ENCODE data around the gene ADAMTS2.

ADAMTS2 gene

DNA sequence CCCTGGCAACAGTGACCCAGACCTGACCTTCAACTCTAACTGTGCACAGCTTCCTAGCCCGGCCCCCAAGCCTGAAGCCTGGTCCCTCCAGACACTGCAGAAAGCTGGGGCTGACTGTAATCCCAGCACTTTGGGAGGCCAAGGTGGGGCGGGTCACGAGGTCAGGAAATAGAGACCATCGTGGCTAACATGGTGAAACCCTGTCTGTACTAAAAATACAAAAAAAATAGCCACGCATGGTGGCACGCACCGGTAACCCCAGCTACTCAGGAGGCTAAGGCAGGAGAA is 35.9 kb downstream of the ADAMTS2 start:
- no CpG with 5 or more reads among the region's 7 CpGs for WGBS (ENCODE audit: extremely low coverage, insufficient coverage, insufficient read length)

DNA sequence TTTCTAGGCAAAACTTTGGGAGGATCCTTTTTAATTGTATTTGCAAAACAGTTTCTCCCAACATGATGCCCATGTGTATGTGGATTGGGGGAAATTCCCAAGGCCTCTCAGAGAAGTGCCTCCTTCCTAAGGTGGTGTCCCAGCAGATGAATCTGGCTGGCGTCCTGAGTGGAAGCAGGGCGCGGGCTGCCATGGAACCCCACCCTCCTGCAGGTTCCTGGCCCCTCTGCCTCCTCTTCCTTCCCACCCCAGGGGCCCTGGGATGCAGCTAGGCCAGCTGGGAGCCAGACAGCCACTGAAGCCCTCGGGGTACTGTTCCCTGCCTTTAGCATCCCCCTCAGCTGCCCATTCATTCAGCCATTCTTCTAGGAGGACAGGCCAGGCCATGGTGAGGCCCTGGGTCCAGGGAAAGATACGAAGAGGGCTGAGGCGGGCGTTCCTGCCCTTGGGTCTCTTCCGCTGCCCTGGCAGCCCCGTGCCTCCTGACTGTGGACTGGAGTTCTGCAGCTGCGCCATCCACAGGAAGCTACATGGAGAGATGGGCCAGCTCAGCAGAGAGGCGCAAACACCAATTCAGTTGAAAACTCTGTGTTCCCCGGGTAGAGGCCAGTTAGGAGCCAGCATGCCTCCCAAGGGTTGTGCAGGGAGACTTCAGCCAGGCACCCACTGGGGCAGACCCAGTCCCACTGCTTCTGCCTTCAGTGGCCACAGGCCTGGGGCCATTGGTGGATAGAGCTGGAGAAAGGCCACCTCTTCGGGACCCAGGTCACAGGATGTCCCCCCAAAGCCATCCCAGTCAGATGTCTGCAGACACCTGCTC is 36.5 kb downstream of the ADAMTS2 start:
- no CpG with 5 or more reads among the region's 13 CpGs for WGBS (ENCODE audit: extremely low coverage, insufficient coverage, insufficient read length)
- no peak overlapping the region for H2BK5ac ChIP-seq (ENCODE audit: low read depth, low read length, poor library complexity)
- no peak for DNase-seq
- H4K8ac ChIP-seq (ENCODE audit: low read depth, low read length) = no peak overlapping the region
- H3K14ac ChIP-seq (ENCODE audit: low read length) = no peak overlapping the region
- peaks cover 2 to 5% of the 10 kb centered on the region in 2 experiments for H3K4me1 ChIP-seq (ENCODE audit: control insufficient read depth in 1 of 2, insufficient read depth in 2 of 2, low read length in 2 of 2)
- no peak overlapping the region for H3K18ac ChIP-seq (ENCODE audit: low read length)
- H4K91ac ChIP-seq (ENCODE audit: low read depth, low read length) = no peak overlapping the region
- H3K27ac ChIP-seq (ENCODE audit: low read depth, low read length) = no peak overlapping the region
- peaks cover 4% of the 10 kb centered on the region for H3K9me3 ChIP-seq (ENCODE audit: insufficient read depth, low read depth, low read length)
- no peak overlapping the region for H3K4me2 ChIP-seq (ENCODE audit: low read length)
- no peaks in the 10 kb centered on the region for H3K27me3 ChIP-seq (ENCODE audit: insufficient read depth, low read length)
- H3K4ac ChIP-seq (ENCODE audit: low read depth, low read length) = no peak overlapping the region
- no peak overlapping the region for H3K9ac ChIP-seq (ENCODE audit: low read length)
- H3K23ac ChIP-seq (ENCODE audit: low read length) = no peak overlapping the region
- peaks cover 0 to 5% of the 10 kb centered on the region in 2 experiments for H3K36me3 ChIP-seq (ENCODE audit: control insufficient read depth in 1 of 2, insufficient read depth in 2 of 2, low read length in 2 of 2)
- no peaks in the 10 kb centered on the region for H3K79me2 ChIP-seq (ENCODE audit: control insufficient read depth, insufficient read depth, low read length, poor library complexity)
- H2AK5ac ChIP-seq (ENCODE audit: low read length) = no peak overlapping the region
- no peak overlapping the region for H2BK120ac ChIP-seq (ENCODE audit: insufficient read depth, low read length, poor library complexity)
- H4K12ac ChIP-seq (ENCODE audit: low read depth, low read length) = no peak overlapping the region
- H2BK12ac ChIP-seq (ENCODE audit: low read length) = no peak overlapping the region
- no peaks in the 10 kb centered on the region for H3K79me1 ChIP-seq (ENCODE audit: low read length)
- H2AFZ ChIP-seq (ENCODE audit: insufficient read depth, low read length, poor library complexity) = no peak overlapping the region
- no peak overlapping the region for H3K4me3 ChIP-seq (ENCODE audit: low read depth, low read length)

More for the DNA sequence above, 35.9 kb downstream of the ADAMTS2 start:
- no peak overlapping the region for H3K14ac ChIP-seq (ENCODE audit: low read length)
- peaks cover 0 to 3% of the 10 kb centered on the region in 2 experiments for H3K4me1 ChIP-seq (ENCODE audit: control insufficient read depth in 1 of 2, insufficient read depth in 2 of 2, low read length in 2 of 2)
- H4K12ac ChIP-seq (ENCODE audit: low read depth, low read length) = no peak overlapping the region
- no peak overlapping the region for H2AFZ ChIP-seq (ENCODE audit: insufficient read depth, low read length, poor library complexity)
- no peak overlapping the region for H3K4ac ChIP-seq (ENCODE audit: low read depth, low read length)
- no peak overlapping the region for H2BK120ac ChIP-seq (ENCODE audit: insufficient read depth, low read length, poor library complexity)
- H3K27me3 ChIP-seq (ENCODE audit: insufficient read depth, low read length) = no peaks in the 10 kb centered on the region
- no peak overlapping the region for H2BK12ac ChIP-seq (ENCODE audit: low read length)
- H3K18ac ChIP-seq (ENCODE audit: low read length) = no peak overlapping the region
- no peak overlapping the region for H3K9ac ChIP-seq (ENCODE audit: low read length)
- H3K79me1 ChIP-seq (ENCODE audit: low read length) = no peaks in the 10 kb centered on the region
- H3K23ac ChIP-seq (ENCODE audit: low read length) = no peak overlapping the region
- H2BK5ac ChIP-seq (ENCODE audit: low read depth, low read length, poor library complexity) = no peak overlapping the region
- peaks cover 4% of the 10 kb centered on the region for H3K9me3 ChIP-seq (ENCODE audit: insufficient read depth, low read depth, low read length)
- no peak overlapping the region for H4K8ac ChIP-seq (ENCODE audit: low read depth, low read length)
- H2AK5ac ChIP-seq (ENCODE audit: low read length) = no peak overlapping the region
- no peak overlapping the region for H3K27ac ChIP-seq (ENCODE audit: low read depth, low read length)
- no peak overlapping the region for H4K91ac ChIP-seq (ENCODE audit: low read depth, low read length)
- DNase-seq = no peak
- no peaks in the 10 kb centered on the region for H3K79me2 ChIP-seq (ENCODE audit: control insufficient read depth, insufficient read depth, low read length, poor library complexity)
- no peak overlapping the region for H3K4me2 ChIP-seq (ENCODE audit: low read length)
- peaks cover 0 to 5% of the 10 kb centered on the region in 2 experiments for H3K36me3 ChIP-seq (ENCODE audit: control insufficient read depth in 1 of 2, insufficient read depth in 2 of 2, low read length in 2 of 2)
- H3K4me3 ChIP-seq (ENCODE audit: low read depth, low read length) = no peak overlapping the region

DNA sequence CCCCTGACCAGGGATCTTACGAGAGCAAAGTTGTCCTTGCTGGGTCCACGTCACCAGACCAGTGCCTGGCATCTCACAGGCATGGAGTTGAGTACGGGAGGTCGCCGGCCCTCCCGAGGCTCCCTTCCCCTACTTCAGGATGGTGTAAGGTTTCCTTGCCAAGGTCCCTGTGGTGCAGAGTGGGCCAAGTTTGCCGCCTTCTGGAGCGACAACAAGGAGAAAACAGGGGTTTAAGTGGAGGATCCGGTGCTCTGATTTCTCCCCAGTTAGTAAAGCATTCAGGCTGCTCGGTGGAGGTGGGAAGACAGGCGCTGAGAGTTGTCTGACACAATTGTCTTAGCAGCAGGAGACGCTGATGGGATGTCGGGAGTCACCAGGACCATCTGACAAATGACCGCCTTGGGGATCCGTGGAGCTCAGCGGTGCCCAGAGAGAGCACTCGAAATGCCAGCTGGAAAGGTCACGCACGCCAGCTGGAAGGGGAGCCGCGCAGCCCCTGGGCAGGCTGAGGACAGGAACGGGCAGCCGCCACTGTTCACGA is 37.3 kb downstream of the ADAMTS2 start:
- H2BK12ac ChIP-seq (ENCODE audit: low read length) = no peak overlapping the region
- H3K23ac ChIP-seq (ENCODE audit: low read length) = no peak overlapping the region
- no peak overlapping the region for H2BK5ac ChIP-seq (ENCODE audit: low read depth, low read length, poor library complexity)
- no peak overlapping the region for H2AFZ ChIP-seq (ENCODE audit: insufficient read depth, low read length, poor library complexity)
- no peak overlapping the region for H2BK120ac ChIP-seq (ENCODE audit: insufficient read depth, low read length, poor library complexity)
- H3K36me3 ChIP-seq (ENCODE audit: control insufficient read depth in 1 of 2, insufficient read depth in 2 of 2, low read length in 2 of 2) = peaks cover 0 to 5% of the 10 kb centered on the region in 2 experiments
- H3K14ac ChIP-seq (ENCODE audit: low read length) = no peak overlapping the region
- H3K4me1 ChIP-seq (ENCODE audit: control insufficient read depth in 1 of 2, insufficient read depth in 2 of 2, low read length in 2 of 2) = peaks cover 5 to 11% of the 10 kb centered on the region in 2 experiments
- H3K18ac ChIP-seq (ENCODE audit: low read length) = no peak overlapping the region
- no peaks in the 10 kb centered on the region for H3K79me1 ChIP-seq (ENCODE audit: low read length)
- no peaks in the 10 kb centered on the region for H3K27me3 ChIP-seq (ENCODE audit: insufficient read depth, low read length)
- no peak overlapping the region for H3K4me3 ChIP-seq (ENCODE audit: low read depth, low read length)
- H3K9ac ChIP-seq (ENCODE audit: low read length) = no peak overlapping the region
- no peak overlapping the region for H4K8ac ChIP-seq (ENCODE audit: low read depth, low read length)
- peak overlapping the region; percentile 12 for H4K12ac ChIP-seq (ENCODE audit: low read depth, low read length)
- H3K4me2 ChIP-seq (ENCODE audit: low read length) = no peak overlapping the region
- no peak overlapping the region for H3K27ac ChIP-seq (ENCODE audit: low read depth, low read length)
- H2AK5ac ChIP-seq (ENCODE audit: low read length) = no peak overlapping the region
- no peak overlapping the region for H3K4ac ChIP-seq (ENCODE audit: low read depth, low read length)
- H4K91ac ChIP-seq (ENCODE audit: low read depth, low read length) = no peak overlapping the region
- no CpG with 5 or more reads among the region's 24 CpGs for WGBS (ENCODE audit: extremely low coverage, insufficient coverage, insufficient read length)
- no peak for DNase-seq
- no peaks in the 10 kb centered on the region for H3K79me2 ChIP-seq (ENCODE audit: control insufficient read depth, insufficient read depth, low read length, poor library complexity)
- H3K9me3 ChIP-seq (ENCODE audit: insufficient read depth, low read depth, low read length) = peaks cover 4% of the 10 kb centered on the region

DNA sequence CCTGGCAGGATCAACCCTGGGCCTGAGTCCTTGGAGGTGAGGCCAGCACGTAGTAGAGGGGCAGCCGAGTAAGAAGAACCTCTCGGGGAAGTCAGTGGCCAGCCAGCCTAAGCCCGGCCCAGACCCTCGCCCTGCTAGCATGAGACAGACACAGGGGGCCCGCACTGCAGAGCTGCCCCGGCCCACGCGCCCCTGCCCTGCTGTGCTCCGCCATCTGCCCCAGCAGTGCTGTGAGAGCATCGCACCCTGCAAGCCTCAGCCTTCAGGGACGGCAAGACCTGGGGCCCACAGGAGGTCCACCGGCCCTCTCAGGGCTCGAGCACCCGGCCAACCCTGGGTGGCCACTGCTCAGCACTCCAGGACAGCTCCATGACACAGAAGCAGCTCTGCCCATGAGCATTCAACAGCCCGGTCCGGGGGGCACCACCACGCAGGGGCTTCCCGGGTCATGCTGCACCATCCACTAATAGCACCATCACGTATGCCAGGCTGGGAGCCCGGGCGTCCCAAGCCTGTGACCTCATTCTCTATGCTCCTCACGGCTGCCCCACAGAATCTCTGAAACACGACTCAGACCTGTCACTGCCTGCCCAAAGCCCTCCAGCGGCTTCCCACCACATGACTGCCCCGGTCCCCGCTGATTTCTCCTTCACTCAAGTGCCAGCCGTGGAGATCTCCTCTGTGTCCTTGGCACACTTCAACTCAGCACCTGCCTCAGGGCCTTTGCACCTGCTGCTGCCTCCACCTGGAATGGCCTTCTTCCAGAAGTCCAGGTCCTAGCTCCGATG is 38.1 kb downstream of the ADAMTS2 start:
- DNase-seq = no peak
- Histone ChIP-seq H3K27me3 (ENCODE audit: insufficient read depth, low read length) (no peaks in the 10 kb centered on the region), H2BK5ac (ENCODE audit: low read depth, low read length, poor library complexity) (no peak overlapping the region), H3K4me3 (ENCODE audit: low read depth, low read length) (no peak overlapping the region), H3K4me1 (ENCODE audit: control insufficient read depth in 1 of 2, insufficient read depth in 2 of 2, low read length in 2 of 2) (peaks cover 11 to 12% of the 10 kb centered on the region in 2 experiments), H3K79me2 (ENCODE audit: control insufficient read depth, insufficient read depth, low read length, poor library complexity) (no peaks in the 10 kb centered on the region), H2BK120ac (ENCODE audit: insufficient read depth, low read length, poor library complexity) (no peak overlapping the region), H3K79me1 (ENCODE audit: low read length) (no peaks in the 10 kb centered on the region), H2AK5ac (ENCODE audit: low read length) (no peak overlapping the region), H4K91ac (ENCODE audit: low read depth, low read length) (no peak overlapping the region), H3K4me2 (ENCODE audit: low read length) (no peak overlapping the region), H3K18ac (ENCODE audit: low read length) (no peak overlapping the region), H3K27ac (ENCODE audit: low read depth, low read length) (no peak overlapping the region), H3K36me3 (ENCODE audit: control insufficient read depth in 1 of 2, insufficient read depth in 2 of 2, low read length in 2 of 2) (peaks cover 0 to 5% of the 10 kb centered on the region in 2 experiments), H3K14ac (ENCODE audit: low read length) (no peak overlapping the region), H2BK12ac (ENCODE audit: low read length) (no peak overlapping the region), H3K4ac (ENCODE audit: low read depth, low read length) (no peak overlapping the region), H4K12ac (ENCODE audit: low read depth, low read length) (no peak overlapping the region), H3K23ac (ENCODE audit: low read length) (no peak overlapping the region), H3K9ac (ENCODE audit: low read length) (no peak overlapping the region), H4K8ac (ENCODE audit: low read depth, low read length) (no peak overlapping the region), H2AFZ (ENCODE audit: insufficient read depth, low read length, poor library complexity) (no peak overlapping the region), H3K9me3 (ENCODE audit: insufficient read depth, low read depth, low read length) (no peaks in the 10 kb centered on the region)
- no CpG with 5 or more reads among the region's 29 CpGs for WGBS (ENCODE audit: extremely low coverage, insufficient coverage, insufficient read length)
